Skeletal muscle cell (primary cell): Measurements from ENCODE around the gene IGF2BP2.
"Not testable (repeated sequence)": the region's sequence is repeated elsewhere in the genome, so short reads cannot be mapped to it uniquely, and the experiment has no call there.

Experiments used
- DNase-seq: peaks from one replicate; pipeline ENCODE4 v3.0.0-alpha.2; 2010; ENCODE audit warnings: low read depth
- H3K4me3 ChIP-seq: 2 replicates; pipeline ENCODE4 v1.5.1; 2011; ENCODE audit warnings: low read depth, mild to moderate bottlenecking, control low read depth, low read length, moderate library complexity

The IGF2BP2 gene

DNA sequence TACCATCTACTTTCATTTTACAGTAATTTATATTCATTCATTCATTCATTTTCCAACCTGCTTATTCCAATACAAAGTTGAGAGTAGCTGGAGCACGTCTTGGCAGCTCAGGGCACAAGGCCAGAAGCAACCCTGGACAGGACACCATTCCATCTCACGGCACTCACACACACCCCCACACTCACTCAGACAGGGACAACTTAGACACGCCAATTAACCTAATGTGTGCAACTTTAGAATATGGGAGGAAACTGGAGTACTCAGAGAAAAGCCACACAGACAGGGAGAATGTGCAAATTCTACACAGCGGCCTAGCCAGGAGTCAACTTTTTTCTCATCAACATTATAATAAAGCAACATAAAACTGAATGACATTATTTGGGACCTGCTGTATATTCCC is 46.7 kb downstream of the IGF2BP2 start:
- DNase-seq = no peak
- H3K4me3 ChIP-seq = no peak overlapping the region

DNA sequence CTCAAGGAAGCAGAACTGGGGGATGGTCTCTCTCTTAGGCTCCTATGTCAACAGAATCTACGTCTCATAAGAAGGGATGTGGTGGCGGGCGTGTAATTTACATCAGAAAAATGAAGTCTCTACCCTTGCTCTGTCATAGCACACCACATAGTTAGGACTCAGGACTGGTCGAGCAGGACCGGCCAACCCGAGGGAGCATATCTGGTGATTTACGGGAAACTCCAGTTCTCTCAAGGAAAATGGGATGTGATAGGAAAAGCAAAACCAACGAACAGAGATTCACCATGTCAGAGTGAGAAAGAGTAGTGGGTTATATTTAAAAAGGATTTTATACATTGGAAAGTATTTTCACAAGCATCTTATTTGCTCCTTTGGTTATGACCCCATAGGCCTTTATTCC is 54.7 kb downstream of the IGF2BP2 start:
- DNase-seq = no peak

DNA sequence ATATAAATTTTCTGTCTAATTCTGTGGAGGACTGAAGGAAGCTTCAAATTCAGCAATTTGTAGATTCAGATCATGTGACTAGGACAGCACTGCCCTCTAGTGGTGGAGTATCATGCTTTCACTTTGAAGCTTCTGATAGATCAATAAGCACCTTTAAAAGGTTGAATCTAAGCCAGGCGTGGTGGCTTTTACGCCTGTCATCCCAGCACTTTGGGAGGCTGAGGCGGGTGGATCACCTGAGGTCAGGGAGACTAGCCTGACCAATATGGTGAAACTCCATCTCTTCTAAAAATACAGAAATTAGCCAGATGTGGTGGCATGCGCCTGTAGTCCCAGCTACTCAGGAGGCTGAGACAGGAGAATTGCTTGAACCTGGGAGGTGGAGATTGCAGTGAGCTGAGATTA is 56.3 kb downstream of the IGF2BP2 start:
- not testable (repeated sequence) for H3K4me3 ChIP-seq, DNase-seq

More for the DNA sequence above, 54.7 kb downstream of the IGF2BP2 start:
- H3K4me3 ChIP-seq = no peak overlapping the region

DNA sequence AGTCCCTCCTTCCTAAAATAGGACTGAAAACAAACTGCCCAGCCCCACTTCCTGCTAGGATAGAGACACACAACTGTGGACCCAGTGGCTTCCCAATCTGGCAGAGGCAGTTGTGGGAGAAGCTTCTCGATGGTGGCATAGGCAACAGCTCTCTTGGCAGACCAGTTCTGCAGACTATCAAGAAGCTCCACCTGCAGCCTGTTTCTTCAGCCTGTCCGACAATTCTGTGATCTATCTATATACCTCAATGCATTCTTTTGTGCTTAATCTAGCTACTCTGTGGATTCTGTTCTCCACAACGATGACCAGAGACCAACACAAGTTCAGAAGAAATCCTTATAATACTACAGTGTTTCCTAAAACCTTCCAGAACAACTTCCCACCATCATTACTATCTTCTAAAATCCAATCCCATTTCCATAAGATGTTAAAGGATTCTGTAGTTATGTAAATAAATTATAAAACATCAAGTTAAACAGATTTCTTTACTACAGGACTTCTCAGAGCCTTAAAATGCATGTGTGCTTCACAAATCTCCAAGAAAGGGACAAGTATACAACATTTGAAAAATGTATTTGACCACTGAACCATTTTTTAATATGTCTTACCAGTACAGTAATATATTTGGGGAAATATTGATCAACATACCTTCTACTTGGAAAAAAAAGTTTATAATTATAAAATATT is 57.7 kb downstream of the IGF2BP2 start:
- H3K4me3 ChIP-seq = no peak overlapping the region
- DNase-seq = no peak

DNA sequence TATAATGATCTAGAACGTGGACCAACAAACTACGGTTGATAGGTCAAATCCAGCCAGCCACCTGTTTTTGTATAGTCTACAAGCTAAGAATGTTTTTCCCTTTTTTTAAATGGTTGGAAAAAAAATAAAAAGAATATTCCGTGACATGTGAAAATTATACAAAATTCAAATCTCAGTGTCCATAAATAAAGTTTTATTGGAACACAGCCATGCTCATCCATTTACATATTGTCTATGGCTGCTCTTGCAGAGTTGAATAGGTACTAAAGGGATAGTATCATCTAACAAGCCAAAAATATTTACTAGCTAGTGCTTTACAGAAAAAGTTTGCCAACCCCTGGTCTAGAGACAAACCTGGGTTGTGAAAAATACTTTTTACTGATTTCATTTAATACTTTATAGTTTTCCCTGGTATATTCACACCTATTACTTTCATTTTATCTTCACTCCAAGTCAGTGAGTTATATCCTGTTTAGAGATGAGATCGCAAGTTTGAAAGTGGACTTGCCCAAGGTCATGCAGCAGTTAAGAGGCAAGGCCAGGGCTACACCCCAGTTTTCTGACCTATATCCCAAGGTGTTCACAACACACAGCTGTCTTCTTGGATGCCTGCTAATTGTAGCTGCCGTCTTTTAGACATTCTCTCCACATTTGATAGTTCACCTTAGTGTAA is 58.4 kb downstream of the IGF2BP2 start:
- DNase-seq = no peak

DNA sequence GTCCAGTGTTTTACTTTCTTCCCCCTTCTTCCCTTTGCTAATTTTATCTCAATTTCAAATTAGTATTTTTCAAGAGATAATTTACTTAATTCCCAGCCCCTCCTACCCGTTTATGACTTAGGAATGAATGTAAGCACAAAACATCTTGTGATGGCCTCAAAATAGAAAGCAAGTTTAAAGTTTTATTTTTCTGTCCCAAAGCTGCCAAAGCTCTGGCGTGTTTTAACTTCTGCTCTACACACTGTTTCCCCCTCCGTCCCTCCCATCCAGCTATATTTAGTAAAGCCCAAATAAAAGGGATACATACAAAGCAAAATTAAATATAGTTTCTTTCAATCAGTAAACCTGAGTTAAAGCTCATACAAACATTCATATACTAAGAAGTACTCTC is 59.9 kb downstream of the IGF2BP2 start:
- DNase-seq = no peak
- no peak overlapping the region for H3K4me3 ChIP-seq

More for the DNA sequence above, 58.4 kb downstream of the IGF2BP2 start:
- H3K4me3 ChIP-seq = no peak overlapping the region

DNA sequence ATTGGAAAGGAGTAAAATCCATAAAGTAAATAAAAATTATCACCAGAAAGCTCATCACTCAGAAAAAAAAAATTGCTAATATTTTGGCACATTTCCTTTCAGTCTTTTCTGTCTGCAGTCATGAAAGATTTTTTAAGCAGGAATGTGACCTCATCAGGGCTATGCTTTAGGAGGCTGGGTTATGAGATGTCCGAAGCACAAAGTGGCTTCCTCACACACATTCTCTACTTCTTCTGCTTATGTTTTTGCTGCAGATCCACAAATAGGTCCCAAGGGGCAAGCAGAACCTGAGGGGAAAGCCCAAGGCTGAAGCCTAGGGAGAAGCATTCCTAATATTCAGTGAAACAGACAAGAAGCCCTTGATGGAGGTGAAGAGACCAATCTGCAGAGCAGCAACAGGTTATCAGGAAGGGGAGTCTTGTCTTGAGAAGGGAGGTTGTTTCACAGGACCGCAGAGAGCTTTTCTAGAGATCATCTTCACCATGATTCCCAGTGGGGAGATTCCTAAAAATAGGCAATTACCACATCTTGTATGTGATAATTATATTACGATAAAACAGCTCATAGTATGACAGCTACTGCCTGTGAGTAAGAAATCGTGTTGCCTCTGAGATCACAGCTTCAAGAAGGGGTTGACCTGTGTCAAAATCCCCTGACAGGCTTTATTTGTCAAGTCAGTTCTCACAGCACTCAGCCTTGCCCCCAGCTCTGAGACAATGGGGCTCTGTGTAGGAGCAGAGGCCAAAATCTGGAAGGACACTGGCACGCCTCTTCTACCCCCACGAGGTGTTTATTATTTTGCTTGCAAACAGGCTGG is 60.5 kb downstream of the IGF2BP2 start:
- no peak for DNase-seq
- no peak overlapping the region for H3K4me3 ChIP-seq

DNA sequence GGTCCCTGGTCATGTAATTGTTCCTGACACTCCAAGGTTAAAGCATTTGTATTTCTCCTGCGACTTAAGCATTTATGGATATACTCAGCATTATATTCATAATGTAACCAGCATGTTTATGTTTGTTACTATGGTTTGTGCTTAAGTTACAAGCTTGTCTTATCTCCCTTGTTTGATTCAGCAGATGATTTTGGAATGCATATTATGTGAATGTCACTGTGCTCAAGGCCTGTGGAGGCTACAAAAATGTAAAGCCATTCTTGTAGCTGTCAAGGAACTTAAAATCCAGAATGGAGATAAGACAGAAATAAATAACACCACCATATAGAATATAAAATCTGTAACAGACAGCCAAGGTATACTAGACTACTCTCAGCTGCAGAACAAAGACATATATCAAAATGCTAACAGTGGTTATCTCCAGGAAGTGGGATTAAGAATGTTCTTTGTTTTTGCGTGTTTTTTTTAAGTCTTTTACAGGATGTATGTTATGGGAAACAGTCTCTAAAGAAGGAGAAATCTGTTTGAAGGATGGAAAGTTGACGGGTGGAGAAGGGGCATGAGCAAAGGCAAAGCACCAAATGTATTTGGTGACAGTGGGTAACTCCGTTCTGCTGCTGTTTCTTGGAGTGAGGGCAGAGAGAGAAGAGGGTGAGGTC is 61.4 kb downstream of the IGF2BP2 start:
- DNase-seq = no peak
- no peak overlapping the region for H3K4me3 ChIP-seq

DNA sequence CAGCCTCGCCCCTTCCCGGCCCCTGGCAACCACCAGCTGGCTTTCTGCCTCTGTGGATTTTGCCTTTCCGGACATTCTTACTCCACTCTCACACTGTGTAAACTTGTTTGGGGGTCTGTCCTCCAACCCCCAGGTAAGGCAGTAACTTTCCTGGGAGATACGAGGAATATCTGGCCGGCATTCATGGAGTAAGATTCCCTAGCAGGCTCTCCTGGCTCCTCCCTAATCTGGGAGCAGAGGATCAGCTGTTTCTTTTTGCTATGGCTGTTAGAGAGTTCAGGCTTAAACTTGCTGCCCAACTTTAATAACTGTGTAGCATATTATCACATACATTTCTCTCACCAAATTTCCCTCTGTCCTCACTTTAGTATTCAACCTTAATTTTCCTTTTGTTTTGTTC is 64.3 kb downstream of the IGF2BP2 start:
- no peak overlapping the region for H3K4me3 ChIP-seq
- no peak for DNase-seq

DNA sequence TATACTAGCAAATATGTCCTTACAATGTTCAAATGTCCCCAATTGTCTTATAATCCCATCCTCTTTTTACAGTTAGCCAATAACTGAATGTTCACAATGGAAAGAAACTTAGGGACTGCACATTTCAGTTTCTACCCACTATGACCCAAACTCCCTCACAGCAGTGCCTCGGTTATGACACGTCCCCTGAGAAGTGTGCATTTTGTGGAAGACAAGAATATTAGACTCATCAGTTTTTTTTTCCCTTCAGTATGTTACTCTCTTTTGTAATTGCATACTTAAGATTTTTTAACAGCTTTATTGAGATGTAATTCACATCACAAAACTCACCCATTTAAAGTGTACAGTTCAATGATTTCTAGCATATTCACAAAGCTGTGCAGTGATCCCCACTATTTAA is 64.8 kb downstream of the IGF2BP2 start:
- H3K4me3 ChIP-seq = no peak overlapping the region

DNA sequence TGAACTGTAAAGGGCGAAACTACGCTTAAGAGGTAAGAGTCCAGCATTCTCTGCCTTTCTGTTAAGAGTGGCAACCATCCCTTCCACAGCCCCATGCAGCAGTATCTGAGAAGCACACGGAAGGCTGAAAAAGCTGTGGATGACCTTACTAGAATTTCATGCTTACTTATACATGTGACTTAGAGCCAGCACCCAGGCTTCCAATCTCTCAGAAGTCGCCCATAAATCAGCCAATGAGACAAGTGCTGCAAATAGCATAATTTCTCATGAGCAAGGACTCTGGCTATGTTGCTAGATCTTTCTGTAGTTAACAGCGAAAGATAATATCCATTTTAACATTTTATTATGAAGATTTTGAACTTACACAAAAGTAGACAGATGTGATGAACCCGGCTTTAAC is 65.3 kb downstream of the IGF2BP2 start:
- no peak overlapping the region for H3K4me3 ChIP-seq
- no peak for DNase-seq

More for the DNA sequence above, 64.8 kb downstream of the IGF2BP2 start:
- no peak for DNase-seq

DNA sequence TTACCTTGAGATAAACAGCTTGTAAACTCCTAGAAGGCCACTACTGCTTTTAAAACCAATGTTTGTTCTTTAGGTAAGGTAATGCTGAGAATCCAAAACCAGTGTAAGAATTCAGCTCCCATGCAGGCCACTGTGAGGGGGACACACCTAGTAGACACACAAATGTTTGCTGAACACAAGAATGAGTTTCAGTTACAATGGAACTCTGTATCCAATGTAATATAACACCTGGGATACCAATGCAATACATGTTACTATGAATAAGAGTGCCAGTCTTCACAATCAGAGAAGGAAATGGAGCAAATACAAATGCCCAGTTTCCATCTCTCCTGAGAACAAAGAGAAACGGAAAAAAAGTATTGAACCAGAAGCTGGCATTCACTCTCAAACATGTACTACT is 65.9 kb downstream of the IGF2BP2 start:
- no peak overlapping the region for H3K4me3 ChIP-seq
- no peak for DNase-seq

DNA sequence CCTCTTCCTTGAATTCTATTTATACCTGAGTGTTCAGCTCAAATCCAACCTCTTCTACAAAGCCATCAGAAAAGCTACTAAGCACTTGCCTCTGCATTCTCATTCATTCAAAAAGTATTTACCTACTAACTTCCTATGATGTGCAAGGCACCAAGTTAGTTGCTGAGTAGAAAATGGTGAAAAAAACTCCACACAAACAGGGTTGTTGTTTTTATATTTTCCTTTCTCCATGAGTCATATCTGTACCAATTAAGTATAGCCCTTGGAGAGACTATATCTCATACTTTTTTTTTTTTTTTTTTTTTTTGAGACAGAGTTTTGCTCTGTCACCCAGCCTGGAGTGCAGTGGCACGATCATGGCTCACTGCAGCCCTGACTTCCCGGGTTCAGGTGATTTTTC is 67.7 kb downstream of the IGF2BP2 start:
- DNase-seq = no peak

DNA sequence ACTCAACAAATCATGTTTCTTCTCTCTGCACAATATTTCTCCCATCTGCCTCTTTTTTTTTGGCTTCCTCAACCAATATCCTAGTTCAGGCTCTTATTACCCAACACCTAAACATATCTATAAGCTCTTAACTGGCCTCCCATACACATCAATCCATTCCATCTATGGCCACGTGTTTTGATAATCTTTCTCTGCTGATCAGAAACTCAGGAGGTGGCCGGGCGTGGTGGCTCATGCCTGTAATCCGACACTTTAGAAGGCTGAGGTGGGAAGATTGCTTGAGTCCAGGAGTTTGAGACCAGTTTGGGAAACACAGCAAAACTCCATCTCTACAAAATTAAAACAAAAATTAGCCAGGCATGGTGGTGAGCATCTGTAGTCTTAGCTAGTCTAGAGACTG is 68.4 kb downstream of the IGF2BP2 start:
- DNase-seq = no peak

More for the DNA sequence above, 67.7 kb downstream of the IGF2BP2 start:
- H3K4me3 ChIP-seq = no peak overlapping the region

DNA sequence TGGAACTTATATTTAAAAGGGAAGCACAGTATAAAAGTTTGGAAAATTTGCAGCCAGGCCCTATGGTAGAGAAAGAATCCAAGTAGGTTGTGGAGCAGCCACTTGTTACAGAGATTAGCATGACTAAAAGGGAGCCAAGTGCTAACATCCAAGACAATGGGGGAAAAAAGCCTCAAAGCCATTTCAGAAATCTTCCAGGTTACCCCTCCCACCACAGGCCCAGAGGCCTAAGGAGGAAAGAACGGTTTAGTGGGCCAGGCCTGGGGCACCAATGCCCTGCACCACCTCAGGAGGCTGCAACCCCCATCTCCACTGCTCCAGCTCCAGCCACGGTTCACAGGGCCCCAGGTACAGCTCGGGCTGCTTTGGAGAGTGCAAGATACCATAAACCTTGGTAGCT is 69.9 kb downstream of the IGF2BP2 start:
- no peak overlapping the region for H3K4me3 ChIP-seq
- DNase-seq = no peak

More for the DNA sequence above, 68.4 kb downstream of the IGF2BP2 start:
- H3K4me3 ChIP-seq = no peak overlapping the region

DNA sequence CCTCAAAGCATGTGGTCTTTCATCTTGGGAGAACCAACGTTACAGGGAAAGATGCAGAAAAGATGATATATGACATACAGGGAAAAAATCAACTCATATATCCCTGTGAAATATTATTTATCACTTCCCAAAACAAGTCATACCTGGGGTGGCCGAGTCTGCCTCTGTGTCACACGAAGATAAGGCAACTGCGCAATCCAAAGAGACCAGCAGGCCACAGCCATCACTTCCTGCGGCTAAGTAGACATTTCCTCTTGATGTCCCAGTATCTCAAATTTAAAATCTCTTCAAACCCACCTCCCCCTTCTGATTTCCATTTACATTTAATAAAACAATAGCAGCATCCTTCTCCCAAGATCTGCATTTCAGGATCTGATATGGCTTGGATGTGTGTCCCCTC is 71.5 kb downstream of the IGF2BP2 start:
- no peak for DNase-seq

DNA sequence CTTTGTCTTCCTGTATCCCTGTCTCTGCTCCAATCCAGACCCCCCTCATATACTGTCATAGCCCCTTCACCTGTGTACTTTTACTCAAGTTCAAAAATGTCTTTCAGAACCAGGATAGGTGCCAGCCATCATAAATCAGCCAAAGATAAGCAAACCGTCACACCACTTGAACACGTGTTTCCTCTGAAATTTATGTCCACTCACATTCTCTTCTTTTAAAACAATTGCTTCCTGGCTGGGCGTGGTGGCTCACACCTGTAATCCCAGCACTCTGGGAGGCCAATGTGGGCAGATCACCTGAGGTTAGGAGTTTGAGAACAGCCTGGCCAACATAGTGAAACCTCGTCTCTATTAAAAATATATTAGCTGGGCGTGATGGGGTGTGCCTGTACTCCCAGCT is 74.1 kb downstream of the IGF2BP2 start:
- no peak for DNase-seq

More for the DNA sequence above, 71.5 kb downstream of the IGF2BP2 start:
- no peak overlapping the region for H3K4me3 ChIP-seq

DNA sequence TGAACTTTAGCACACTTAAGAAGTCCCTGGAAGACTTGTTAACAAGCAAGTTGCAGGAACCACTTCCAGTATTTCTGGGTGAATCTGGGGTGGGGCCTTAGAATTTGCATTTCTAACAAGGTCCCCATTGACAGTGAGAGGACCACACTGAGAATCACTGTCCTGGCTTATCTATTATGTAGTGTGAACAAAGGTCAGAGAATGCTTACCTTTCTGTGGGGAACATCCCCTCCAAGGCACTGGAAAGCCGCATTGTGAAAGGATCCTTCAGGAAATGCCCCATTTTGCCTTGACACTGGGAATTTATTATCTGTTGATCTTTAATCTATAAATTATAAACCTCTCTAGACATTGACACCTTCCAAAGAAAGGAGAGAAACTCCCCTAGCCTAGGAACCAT is 74.8 kb downstream of the IGF2BP2 start:
- no peak overlapping the region for H3K4me3 ChIP-seq
- no peak for DNase-seq

More for the DNA sequence above, 74.1 kb downstream of the IGF2BP2 start:
- no peak overlapping the region for H3K4me3 ChIP-seq

DNA sequence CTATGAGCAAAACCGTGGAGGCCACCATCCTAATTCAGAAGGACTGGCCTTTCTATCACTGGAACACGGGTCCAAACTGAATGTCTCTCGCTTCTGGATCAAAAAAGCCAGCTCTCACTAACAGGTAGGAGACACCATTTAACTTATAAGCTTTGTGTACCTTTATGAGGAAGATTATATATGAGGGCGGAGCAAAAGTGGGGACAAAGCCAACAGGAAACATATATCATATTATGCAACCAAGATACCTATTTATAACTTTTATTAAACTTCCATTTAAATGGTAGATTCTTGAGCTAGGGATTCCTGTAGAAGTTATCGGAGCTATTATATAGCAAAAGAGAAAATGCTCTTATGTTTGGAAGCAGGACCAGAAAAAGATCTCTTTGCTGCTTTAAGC is 78.4 kb downstream of the IGF2BP2 start:
- H3K4me3 ChIP-seq = no peak overlapping the region
- DNase-seq = no peak
